Keratinocyte (primary cell): ENCODE data around the gene CCT8. TPM values are rescaled to one million over a fixed set of nuclear protein-coding genes. Genes with fewer than 3 reads are reported as not detected.

ENCODE experiments used
- DNase-seq: peaks from one replicate; pipeline ENCODE4 v3.0.0-alpha.2; 2011; ENCODE audit warnings: low read depth, missing footprints, low spot score
- FAIRE-seq: peaks from 2 replicates; lab custom pipeline; 2011; peaks lifted over from hg19 to GRCh38; lab: Jason Lieb, UNC
- H2AFZ ChIP-seq: 2 replicates; pipeline ENCODE4 v1.6.0; 2012; ENCODE audit warnings: low read length, control low read depth, inconsistent platforms; ENCODE audit not compliant: control insufficient read depth
- H3K27ac ChIP-seq: 2 replicates; pipeline ENCODE4 v1.5.1; 2011; ENCODE audit warnings: low read length; ENCODE audit not compliant: control insufficient read depth, insufficient read depth
- H3K27me3 ChIP-seq: 3 replicates; pipeline ENCODE4 v1.6.0; 2011; ENCODE audit warnings: low read length; ENCODE audit not compliant: control insufficient read depth, insufficient read depth; ENCODE audit errors: extremely low read depth
- H3K36me3 ChIP-seq, 2 experiments: 2 replicates in 1 of 2; 3 replicates in 1 of 2; pipeline ENCODE4 v1.5.1; 2011; ENCODE audit warnings: low read length in 2 of 2, mild to moderate bottlenecking in 1 of 2; ENCODE audit not compliant: control insufficient read depth in 2 of 2, insufficient read depth in 2 of 2; ENCODE audit errors: extremely low read depth in 1 of 2
- H3K4me1 ChIP-seq: 3 replicates; pipeline ENCODE4 v1.5.1; 2011; ENCODE audit warnings: low read length; ENCODE audit not compliant: control insufficient read depth, insufficient read depth; ENCODE audit errors: extremely low read depth
- H3K4me2 ChIP-seq: 3 replicates; pipeline ENCODE4 v1.6.0; 2011; ENCODE audit warnings: low read depth, low read length; ENCODE audit not compliant: control insufficient read depth, insufficient read depth; ENCODE audit errors: extremely low read depth
- H3K4me3 ChIP-seq, 3 experiments: fragments of 200-600 bp in 1 of 3; sonication (generic) in 1 of 3; 2 replicates in 2 of 3; 3 replicates in 1 of 3; pipeline ENCODE4 v1.5.1; 2011 to 2016; ENCODE audit warnings: low read length in 3 of 3, mild to moderate bottlenecking in 3 of 3, control low read depth in 2 of 3, inconsistent platforms in 1 of 3, low read depth in 1 of 3, mixed read lengths in 1 of 3, mixed run types in 1 of 3, moderate library complexity in 1 of 3; ENCODE audit not compliant: control insufficient read depth in 2 of 3, insufficient read depth in 2 of 3; ENCODE audit errors: extremely low read depth in 1 of 3
- H3K79me2 ChIP-seq: 2 replicates; pipeline ENCODE4 v1.6.0; 2012; ENCODE audit warnings: low read length; ENCODE audit not compliant: control insufficient read depth, insufficient read depth
- H3K9ac ChIP-seq: 3 replicates; pipeline ENCODE4 v1.6.0; 2011; ENCODE audit warnings: low read length; ENCODE audit not compliant: control insufficient read depth, insufficient read depth; ENCODE audit errors: extremely low read depth
- H3K9me1 ChIP-seq: 3 replicates; pipeline ENCODE4 v1.6.0; 2011; ENCODE audit warnings: low read length; ENCODE audit not compliant: control insufficient read depth, insufficient read depth; ENCODE audit errors: extremely low read depth
- H3K9me3 ChIP-seq: 2 replicates; pipeline ENCODE4 v1.5.1; 2012; ENCODE audit warnings: low read depth, low read length; ENCODE audit not compliant: control insufficient read depth
- H4K20me1 ChIP-seq: 3 replicates; pipeline ENCODE4 v1.6.0; 2011; ENCODE audit warnings: low read length; ENCODE audit not compliant: control insufficient read depth, insufficient read depth; ENCODE audit errors: extremely low read depth
- EZH2 ChIP-seq: IDR thresholded peaks from one replicate; pipeline ENCODE4 v1.6.1; 2012; ENCODE audit warnings: inconsistent platforms, mild to moderate bottlenecking, low read length, moderate library complexity
- dilution Hi-C: fragments of 300-500 bp; cut with MboI; formaldehyde crosslinking; loops from one replicate; pipeline ENCODE4 v1.7.0; 2020; ENCODE audit warnings: low sequenced_read_pairs; ENCODE audit not compliant: extremely low pct_ligation_motif_present
- polyA plus RNA-seq, 5 experiments: library from polyadenylated mRNA; depleted of rRNA in 3 of 5; stranded (reverse) in 3 of 5; stranded (forward) in 1 of 5; unstranded in 1 of 5; fragments of >200 nt; gene quantifications; 1 replicate in 1 of 5; 2 replicates in 3 of 5; 3 replicates in 1 of 5; pipeline versions ENCODE4 v1.2.1 to v1.2.3, GENCODE V29; 2011 to 2012; ENCODE audit warnings: missing spikeins in 2 of 5, low read depth in 1 of 5, low replicate concordance in 1 of 5
- TF ChIP-seq, protein P1 (sequence below), 3 experiments: IDR thresholded peaks in 1 of 3; conservative IDR thresholded peaks in 1 of 3; optimal IDR thresholded peaks in 1 of 3; 2 replicates in 2 of 3; 3 replicates in 1 of 3; pipeline versions ENCODE3 to v1.5.1; 2011; ENCODE audit warnings: low read length in 3 of 3, mild to moderate bottlenecking in 3 of 3, moderate library complexity in 2 of 3, control low read depth in 1 of 3, inconsistent platforms in 1 of 3; ENCODE audit not compliant: insufficient read depth in 2 of 3; ENCODE audit errors: extremely low read depth in 1 of 3

CCT8 gene
- polyA plus RNA-seq, 1 donor (not counting 4 experiments of a cell fraction or from before 2014, with no cell fraction given) = 281 TPM

DNA sequence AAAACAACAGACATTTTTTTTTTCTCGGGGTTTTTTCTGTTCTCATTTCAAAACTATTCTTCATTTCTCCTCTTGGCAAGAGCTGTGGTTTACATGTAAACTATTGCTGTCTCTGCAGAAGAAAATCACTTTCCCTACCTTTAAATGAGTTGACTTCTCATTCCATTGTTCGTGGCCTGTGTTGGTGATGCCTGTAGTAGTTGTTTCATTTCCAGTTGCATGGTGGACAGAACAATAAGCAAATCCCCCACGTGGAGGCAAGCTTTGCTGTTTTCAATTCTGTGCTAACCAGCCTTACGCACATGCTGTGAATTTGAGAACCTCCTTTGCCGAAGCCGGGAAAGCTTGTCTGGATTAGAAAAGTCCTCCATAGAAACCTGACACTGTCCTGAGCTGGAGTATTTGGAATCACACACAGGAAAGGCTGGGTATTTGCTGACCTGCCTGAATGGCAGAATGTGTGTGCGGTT is 30.8 kb upstream of the CCT8 start:
- no peak overlapping the region for H2AFZ ChIP-seq
- no peaks in the 10 kb centered on the region for H4K20me1 ChIP-seq
- no peak overlapping the region for H3K9ac ChIP-seq
- H3K9me1 ChIP-seq = no peaks in the 10 kb centered on the region
- TF ChIP-seq EZH2 = no peak
- TF ChIP-seq, protein P1, sequence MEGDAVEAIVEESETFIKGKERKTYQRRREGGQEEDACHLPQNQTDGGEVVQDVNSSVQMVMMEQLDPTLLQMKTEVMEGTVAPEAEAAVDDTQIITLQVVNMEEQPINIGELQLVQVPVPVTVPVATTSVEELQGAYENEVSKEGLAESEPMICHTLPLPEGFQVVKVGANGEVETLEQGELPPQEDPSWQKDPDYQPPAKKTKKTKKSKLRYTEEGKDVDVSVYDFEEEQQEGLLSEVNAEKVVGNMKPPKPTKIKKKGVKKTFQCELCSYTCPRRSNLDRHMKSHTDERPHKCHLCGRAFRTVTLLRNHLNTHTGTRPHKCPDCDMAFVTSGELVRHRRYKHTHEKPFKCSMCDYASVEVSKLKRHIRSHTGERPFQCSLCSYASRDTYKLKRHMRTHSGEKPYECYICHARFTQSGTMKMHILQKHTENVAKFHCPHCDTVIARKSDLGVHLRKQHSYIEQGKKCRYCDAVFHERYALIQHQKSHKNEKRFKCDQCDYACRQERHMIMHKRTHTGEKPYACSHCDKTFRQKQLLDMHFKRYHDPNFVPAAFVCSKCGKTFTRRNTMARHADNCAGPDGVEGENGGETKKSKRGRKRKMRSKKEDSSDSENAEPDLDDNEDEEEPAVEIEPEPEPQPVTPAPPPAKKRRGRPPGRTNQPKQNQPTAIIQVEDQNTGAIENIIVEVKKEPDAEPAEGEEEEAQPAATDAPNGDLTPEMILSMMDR (optimal IDR thresholded peaks at IDR 0.05 in 1 of 3, IDR thresholded peaks at IDR 0.05 in 1 of 3, conservative IDR thresholded peaks at IDR 0.05 in 1 of 3; ENCODE audit: extremely low read depth in 1 of 3, insufficient read depth in 2 of 3, low read length in 3 of 3) = no peak
- no peak overlapping the region for H3K27ac ChIP-seq
- H3K79me2 ChIP-seq = no peaks in the 10 kb centered on the region
- H3K27me3 ChIP-seq = no peaks in the 10 kb centered on the region
- no peak overlapping the region for H3K4me2 ChIP-seq
- H3K4me3 ChIP-seq = no peak overlapping the region
- peaks cover 13% of the 10 kb centered on the region for H3K4me1 ChIP-seq
- dilution Hi-C loops = no loop called here
- DNase-seq = no peak
- no peaks in the 10 kb centered on the region for H3K9me3 ChIP-seq
- FAIRE-seq = no peak
- H3K36me3 ChIP-seq = no peaks in the 10 kb centered on the region

GRCh38 chr21:29102791-29103257 is 29.4 kb upstream of the CCT8 start:
- Histone ChIP-seq H4K20me1 (no peaks in the 10 kb centered on the region), H3K9me1 (no peaks in the 10 kb centered on the region), H3K36me3 (no peaks in the 10 kb centered on the region), H3K9ac (no peak overlapping the region), H3K27ac (no peak overlapping the region), H3K9me3 (no peaks in the 10 kb centered on the region), H3K4me1 (peaks cover 13% of the 10 kb centered on the region), H3K27me3 (no peaks in the 10 kb centered on the region), H3K4me3 (no peak overlapping the region), H2AFZ (no peak overlapping the region), H3K79me2 (no peaks in the 10 kb centered on the region), H3K4me2 (no peak overlapping the region)
- no peak for TF ChIP-seq EZH2
- dilution Hi-C loops = no loop called here
- DNase-seq = no peak
- no peak for FAIRE-seq

DNA sequence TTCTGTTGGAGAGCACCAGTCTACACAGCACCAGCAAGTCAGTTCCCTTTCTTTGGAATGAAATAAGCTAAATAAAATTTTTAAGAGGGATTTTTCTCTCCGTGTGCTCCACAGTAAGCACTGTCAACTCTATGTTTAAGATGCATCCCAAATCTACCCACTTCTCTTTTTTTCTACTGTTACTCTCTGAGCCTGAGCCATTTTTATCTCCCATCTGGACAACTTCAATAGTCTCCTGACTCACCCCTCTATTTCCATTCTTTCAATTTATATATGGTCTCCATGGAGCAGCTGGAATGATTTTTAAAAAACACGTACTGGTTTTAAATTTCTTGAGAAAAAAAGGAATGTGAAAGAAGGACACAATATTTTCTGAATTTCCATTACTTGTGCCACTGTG is 24.7 kb upstream of the CCT8 start:
- no peak overlapping the region for H3K27ac ChIP-seq
- H3K4me3 ChIP-seq = no peak overlapping the region
- no peaks in the 10 kb centered on the region for H3K27me3 ChIP-seq
- no peak for FAIRE-seq
- dilution Hi-C loops = no loop called here
- H3K79me2 ChIP-seq = no peaks in the 10 kb centered on the region
- H2AFZ ChIP-seq = no peak overlapping the region
- no peaks in the 10 kb centered on the region for H3K36me3 ChIP-seq
- DNase-seq = no peak
- H3K9ac ChIP-seq = no peak overlapping the region
- H3K4me2 ChIP-seq = no peak overlapping the region
- no peaks in the 10 kb centered on the region for H3K4me1 ChIP-seq
- no peaks in the 10 kb centered on the region for H3K9me1 ChIP-seq
- H3K9me3 ChIP-seq = no peaks in the 10 kb centered on the region
- TF ChIP-seq, protein P1 (optimal IDR thresholded peaks at IDR 0.05 in 1 of 3, IDR thresholded peaks at IDR 0.05 in 1 of 3, conservative IDR thresholded peaks at IDR 0.05 in 1 of 3; ENCODE audit: extremely low read depth in 1 of 3, insufficient read depth in 2 of 3, low read length in 3 of 3) = no peak
- TF ChIP-seq EZH2 = no peak
- H4K20me1 ChIP-seq = no peaks in the 10 kb centered on the region
